GM19240 (cell line): Measurements from ENCODE around the gene TMEM88.
"Not testable (repeated sequence)": the region's sequence is repeated elsewhere in the genome, so short reads cannot be mapped to it uniquely, and the experiment has no call there.

Experiments
- DNase-seq: peaks from one replicate; pipeline ENCODE4 v3.0.0; 2011; ENCODE audit warnings: low spot score; ENCODE audit not compliant: insufficient read length

Gene TMEM88, protein sequence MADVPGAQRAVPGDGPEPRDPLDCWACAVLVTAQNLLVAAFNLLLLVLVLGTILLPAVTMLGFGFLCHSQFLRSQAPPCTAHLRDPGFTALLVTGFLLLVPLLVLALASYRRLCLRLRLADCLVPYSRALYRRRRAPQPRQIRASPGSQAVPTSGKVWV

DNA sequence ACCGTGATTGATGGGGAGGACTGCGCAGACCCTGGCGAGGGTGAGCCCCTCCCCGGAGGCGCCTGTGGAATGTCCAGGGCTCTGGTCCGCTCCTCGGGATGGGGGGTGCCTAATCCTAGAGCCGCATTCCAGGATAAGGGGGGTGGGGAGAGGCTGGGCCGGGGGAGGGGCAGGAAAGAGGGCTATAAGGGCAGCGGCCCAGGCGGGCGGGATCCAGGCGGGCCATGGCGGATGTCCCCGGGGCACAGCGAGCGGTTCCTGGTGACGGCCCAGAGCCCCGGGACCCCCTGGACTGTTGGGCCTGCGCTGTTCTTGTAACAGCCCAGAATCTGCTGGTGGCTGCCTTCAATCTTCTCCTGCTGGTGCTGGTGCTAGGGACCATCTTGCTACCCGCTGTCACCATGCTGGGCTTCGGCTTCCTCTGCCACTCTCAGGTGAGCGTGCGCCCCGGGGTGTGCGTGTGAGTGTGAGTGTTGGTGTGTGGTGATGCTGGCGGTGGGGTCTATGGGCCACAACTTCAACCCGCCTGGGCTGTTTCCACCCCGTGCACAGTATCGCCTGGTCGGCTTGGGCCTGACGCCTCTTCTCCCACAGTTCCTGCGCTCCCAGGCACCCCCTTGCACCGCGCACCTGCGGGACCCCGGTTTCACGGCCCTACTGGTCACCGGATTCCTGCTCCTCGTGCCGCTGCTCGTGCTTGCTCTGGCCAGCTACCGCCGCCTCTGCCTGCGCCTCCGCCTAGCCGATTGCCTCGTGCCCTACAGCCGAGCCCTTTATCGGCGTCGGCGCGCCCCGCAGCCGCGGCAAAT is at the start of gene TMEM88:
TMEM88 (plus strand) TSS at position 216 of the 809 bp plus-strand sequence; CDS start at position 225, 9 bp downstream.
- DNase-seq: no peak

DNA sequence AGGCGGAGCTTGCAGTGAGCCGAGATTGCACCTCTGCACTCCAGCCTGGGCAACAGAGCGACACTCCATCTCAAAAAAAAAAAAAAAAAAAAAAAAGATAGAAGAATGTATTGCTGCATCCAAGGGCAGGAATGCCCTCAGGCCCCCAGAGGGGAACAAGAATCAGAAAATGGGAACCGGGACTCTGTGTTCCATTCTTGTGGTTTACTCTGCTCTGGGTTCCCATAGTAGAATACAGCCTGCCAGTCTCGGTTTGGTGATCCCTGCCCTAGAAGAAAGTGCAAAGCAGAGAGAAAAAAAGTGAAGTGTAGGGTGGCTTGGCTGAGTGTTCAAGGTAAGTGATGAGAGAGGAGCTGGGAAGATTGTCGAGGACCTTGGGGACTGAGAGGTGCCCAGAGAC is 48.3 kb upstream of the TMEM88 start:
- no peak for DNase-seq

DNA sequence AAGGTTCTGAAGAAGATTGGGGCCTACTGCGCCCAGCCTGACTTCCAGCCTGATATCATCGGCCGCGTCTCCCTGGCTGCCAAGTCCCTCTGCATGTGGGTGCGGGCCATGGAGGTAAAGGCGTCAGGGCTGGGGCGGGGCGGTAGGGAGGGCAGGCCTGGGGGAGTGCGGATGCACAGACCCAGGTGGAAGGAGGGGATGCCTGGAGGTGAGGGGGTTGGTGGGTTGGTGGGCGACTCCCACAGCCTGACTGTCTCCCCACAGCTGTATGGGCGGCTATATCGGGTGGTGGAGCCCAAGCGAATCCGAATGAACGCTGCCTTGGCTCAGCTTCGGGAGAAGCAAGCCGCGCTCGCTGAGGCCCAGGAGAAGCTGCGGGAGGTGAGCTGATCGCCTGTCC is 47.7 kb upstream of the TMEM88 start:
- no peak for DNase-seq

DNA sequence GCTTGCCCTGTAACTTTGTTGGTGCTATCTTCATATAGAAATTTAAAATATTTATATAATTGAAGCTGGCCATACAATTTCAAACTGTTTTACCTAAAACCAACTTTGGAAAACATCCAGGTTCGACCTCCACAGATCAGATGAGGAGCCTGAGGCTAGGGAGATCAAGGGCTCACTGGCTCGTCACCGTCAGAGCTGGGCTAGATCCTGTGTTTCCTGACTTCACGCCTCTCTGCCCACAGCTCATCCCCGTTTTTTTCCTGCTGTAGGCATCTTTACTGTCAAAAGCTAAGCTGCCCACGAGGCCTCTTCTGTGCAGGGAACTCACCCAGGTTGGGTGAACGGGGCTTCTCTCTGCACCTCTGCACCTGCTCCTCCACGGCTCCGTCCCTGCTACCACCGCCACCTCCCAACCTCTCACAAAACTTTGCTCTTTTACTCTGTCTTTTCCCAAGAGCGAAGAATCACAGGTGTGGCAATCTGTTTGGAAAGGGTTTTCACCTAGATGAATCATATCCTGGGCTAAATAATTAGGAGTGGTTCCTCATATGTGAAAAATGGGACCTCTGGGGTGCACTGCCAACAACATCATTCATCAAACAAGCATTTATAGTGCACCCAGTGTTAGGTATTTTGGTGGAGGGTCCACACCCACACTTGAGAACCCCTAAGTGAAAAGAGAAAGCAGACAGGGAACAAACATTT is 45.6 kb upstream of the TMEM88 start:
- DNase-seq: no peak

DNA sequence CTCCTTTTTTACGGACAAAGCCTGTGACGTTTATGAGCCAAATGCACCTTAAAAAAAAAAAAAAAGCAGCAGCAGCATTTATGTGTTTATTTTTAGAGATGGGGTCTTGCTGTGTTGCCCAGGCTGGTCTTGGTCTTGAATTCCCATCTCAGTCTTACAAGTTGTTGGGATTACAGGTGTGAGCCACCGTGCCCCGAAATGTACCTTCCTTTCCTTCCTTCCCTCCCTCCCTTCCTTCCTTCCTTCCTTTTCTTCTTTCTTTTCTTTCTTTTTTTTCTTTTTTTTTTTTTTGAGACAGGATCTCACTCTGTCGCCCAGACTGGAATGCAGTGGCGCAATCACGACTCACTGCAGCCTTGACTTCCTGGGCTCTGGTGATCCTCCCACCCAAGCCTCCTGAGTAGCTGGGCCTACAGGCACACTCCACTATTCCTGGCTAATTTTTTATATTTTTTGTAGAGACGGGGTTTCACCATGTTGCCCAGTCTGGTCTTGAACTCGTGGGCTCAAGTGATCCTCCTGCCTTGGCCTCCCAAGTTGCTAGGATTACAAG is 45.0 kb upstream of the TMEM88 start:
- not testable (repeated sequence) for DNase-seq

DNA sequence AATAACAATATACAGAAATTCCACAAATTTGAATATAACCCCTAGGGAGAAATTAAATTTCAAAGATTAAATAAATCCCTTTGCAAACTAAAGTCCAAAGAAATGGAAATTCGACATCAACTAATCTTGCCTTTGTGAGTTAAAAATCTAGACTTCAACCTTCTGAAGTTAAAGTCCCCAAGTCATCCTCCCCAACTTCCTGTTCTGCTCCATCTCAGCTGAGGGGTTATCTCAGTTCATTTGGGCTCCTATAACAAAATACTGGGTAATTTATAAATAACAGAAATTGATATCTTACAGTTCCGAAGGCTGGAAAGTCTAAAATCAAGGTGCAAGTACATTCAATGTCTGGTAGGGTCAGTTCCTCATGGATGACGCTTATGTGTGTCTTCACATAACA is 43.6 kb upstream of the TMEM88 start:
- DNase-seq: no peak

DNA sequence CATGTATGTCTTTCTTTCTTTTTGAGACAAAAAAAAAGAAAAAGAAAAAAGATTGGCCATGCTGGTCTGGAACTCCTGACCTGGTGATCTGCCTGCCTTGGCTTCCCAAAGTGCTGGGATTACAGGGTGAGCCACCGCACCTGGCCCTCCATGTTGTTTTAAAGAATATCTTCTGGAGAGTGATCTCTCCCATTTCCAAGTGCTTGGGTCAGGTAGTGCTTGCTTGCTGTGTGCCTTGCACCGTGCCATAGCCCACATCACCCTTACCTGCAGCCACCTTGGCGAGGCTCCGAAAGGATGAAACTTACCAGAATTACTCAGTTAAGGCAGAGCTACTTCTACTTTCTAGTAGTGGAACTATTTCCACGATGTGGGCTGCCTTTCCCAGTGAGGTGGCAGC is 39.9 kb upstream of the TMEM88 start:
- DNase-seq: no peak

DNA sequence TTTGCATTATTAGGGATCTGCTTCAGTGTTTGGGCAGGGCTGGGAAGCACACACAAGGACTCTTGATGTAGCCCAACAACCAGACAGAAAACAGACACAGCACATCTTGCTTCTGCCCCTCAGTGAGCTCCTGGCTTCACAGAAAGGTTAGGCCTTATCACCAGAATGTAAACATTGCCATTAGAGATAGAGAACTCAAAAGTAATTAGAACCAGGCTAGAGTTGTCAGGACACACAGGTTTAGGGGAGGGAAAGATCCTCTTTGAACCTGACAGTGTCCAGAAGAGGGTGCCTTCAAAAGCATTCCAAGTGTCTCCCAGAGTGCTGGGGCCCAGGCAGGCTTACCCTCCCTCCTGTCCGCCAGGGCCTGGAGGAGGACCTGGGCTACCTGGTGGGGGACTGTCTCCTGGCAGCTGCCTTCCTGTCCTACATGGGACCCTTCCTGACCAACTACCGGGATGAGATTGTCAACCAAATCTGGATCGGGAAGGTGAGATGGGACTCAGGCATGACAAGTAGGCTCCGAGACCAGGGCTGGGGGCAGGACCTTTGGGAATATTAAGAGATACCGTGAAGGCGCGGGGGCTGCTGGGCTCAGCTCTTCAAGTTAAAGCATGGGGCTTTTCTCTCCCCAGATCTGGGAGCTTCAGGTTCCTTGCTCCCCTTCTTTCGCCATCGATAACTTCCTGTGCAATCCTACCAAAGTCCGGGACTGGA is 37.8 kb upstream of the TMEM88 start:
- DNase-seq: no peak

DNA sequence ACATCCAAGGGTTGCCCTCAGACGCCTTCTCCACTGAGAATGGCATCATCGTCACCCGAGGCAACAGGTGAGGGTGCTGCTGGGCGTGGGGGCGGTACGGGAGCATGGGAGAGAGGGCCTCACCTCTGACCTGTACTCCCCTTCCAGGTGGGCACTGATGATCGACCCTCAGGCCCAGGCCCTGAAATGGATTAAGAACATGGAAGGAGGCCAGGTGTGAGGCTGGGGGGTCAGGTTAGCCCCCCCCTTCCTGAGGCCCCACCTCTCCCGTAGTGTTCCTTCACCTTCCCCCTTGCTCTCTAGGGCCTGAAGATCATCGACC is 37.3 kb upstream of the TMEM88 start:
- no peak for DNase-seq

DNA sequence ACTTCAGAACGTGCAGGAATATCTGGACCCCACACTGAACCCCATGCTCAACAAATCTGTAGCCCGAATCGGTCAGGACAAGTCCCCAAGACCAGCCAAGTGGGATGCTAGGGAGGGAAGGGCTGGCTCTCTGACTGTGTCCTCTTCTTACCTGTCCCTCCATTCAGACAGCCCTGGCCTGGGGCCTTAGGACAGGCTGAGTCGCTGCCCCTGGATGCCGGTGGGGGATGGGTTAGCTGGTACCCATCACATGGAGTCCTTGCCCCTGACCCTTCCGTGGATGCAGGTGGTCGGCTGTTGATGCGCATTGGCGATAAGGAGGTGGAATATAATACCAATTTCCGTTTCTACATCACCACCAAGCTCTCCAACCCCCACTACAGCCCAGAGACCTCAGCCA is 36.8 kb upstream of the TMEM88 start:
- DNase-seq: no peak

DNA sequence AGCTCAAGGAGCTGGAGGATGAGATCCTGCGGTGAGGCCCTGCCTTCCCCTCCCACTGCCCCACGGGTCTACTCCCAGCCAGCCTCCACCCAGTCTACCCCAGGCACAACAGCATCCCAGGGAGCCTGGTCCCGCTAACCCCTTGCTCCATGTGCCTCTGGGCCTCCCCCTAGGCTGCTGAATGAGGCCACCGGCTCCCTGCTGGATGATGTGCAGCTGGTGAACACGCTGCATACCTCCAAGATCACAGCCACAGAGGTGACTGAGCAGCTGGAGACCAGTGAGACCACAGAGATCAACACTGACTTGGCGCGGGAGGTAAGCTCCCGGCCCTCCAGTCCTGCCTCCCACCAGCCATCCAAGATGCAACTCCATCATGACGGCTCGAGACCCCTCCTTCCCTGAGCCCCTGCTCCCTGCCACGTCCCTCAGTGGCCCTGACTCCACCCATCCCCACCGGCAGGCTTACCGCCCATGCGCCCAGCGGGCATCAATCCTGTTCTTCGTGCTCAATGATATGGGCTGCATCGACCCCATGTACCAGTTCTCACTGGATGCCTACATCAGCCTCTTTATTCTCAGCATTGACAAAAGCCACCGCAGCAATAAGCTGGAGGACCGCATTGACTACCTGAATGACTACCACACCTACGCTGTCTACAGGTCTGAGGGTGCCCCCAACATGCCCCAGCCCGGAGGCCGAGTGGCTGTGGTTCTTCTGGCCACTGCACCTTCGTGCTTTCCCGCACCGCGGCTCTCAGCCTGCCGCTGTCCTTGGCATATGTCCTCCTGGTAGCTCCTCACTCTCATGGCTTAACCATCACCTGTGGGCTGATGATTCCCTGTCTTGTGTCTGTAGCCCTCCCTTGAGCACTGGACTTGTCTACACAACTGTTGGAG is 35.9 kb upstream of the TMEM88 start:
- DNase-seq: no peak

DNA sequence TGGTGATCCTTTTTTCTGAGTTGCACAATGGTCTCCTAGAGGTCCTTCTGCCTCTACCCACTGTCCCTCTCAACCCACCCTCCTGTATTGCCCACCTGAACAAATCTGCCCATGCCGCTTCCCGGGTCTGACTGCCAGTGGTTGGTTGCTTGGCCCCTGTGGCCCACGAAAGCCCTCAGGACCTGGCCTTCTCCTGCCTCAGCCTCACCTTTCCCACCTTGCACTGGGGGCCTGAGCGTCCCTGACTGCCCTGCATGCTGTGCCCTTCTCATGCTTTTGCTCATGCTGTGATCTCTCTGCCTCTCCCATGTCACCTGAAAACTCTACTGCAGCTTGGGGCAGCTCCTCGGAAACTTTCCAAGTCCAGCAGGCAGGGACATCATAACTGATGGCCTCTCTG is 34.6 kb upstream of the TMEM88 start:
- DNase-seq: no peak

DNA sequence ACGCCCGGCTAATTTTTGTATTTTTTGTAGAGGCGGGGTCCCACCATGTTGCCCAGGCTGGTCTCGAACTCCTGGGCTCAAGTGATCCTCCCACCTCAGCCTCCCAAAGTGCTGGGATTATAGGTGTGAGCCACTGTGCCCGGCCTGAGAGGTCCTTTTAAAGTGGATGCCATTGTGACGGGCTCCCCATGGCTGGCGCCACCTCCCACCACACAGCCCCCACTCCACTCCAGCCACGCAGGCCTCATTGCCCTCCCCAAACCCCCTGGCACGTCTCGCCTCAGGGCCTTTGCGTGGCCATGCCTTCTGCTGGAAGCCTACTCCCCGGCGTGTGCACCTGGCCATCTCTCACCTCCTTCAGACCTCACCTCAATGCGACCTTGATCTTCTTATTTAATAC is 32.7 kb upstream of the TMEM88 start:
- no peak for DNase-seq

DNA sequence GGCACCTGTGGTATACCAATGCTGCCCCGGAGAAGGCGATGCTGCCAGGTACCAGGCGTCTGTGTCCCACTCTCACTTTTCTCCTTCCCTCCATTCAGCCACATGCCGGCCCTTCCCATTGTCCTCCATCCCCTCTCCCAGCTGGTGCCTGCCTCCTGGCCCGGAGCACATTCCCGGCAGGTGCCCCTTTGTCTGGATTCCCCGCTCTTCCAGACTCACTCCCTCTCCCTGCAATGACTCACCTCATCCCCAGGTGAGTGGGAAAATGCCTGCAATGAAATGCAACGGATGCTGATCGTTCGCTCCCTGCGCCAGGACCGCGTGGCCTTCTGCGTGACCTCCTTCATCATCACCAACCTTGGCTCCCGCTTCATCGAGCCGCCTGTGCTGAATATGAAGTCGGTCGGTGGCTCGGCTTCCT is 31.3 kb upstream of the TMEM88 start:
- DNase-seq: no peak

DNA sequence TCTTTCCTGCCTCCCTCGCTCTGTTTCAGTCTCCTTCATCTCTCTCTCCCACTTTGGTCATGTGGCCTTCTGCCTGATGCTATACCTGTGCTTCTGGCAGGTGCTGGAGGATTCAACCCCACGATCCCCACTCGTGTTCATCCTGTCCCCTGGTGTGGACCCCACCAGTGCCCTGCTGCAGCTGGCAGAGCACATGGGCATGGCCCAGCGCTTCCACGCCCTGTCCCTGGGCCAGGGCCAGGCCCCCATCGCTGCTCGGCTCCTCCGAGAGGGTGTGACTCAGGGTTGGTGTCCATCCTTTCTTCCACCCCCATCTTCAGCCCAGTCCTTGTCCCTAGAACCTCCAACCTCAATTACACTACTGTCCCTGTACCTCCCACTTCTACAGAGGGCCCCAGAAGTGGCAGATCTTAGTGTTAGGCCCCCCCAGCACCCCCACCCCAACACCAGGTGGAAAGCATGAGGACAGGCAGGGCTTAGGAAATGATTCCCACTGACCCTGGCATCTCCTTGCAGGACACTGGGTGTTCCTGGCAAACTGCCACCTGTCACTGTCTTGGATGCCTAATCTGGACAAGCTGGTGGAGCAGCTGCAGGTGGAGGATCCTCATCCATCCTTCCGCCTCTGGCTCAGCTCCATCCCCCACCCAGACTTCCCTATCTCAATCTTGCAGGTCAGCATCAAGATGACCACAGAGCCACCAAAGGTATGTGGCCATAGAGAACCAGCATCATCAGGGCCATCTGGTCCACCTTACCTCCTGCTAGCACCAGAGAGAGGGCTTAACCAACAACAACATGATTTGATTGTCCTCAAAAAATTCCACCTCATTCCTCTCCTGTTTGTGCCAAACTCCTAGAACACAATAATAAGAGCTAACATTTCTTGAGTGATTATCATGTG is 30.6 kb upstream of the TMEM88 start:
- no peak for DNase-seq

DNA sequence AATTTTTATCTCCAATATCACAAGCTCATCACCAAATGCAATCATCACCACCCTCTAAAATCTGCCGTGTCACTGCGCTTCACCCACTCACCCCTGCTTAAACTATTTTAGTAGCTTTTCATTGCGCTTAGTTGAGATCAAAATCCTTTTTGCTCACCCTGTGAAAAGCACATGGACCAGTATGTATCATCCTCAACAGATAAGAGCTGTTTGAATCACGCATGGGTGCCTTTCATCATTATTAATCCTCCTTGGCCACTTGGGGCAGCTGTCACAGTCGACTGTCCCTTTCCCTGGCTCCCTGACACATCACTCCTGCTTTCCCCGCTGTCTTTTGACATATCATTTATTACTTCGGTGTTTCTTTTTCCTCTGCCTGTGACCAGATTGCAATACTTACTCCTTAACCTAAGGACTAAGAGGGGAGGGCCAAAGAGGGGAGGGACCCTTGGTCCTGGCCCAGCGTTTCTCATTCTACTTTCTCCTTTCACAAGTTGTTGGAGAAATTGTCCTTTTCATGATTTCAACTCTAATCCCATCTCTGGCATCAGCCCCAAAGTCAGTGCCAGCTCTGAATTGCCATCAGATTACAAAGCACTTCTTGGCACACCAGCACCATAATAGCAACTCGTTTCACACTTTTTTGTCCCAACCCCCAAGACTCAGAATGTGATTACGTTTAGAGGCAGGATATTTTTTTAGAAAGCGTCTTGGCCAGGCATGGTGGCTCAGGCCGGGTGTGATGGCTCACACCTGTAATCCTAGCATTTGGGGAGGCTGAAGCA is 29.5 kb upstream of the TMEM88 start:
- no peak for DNase-seq

DNA sequence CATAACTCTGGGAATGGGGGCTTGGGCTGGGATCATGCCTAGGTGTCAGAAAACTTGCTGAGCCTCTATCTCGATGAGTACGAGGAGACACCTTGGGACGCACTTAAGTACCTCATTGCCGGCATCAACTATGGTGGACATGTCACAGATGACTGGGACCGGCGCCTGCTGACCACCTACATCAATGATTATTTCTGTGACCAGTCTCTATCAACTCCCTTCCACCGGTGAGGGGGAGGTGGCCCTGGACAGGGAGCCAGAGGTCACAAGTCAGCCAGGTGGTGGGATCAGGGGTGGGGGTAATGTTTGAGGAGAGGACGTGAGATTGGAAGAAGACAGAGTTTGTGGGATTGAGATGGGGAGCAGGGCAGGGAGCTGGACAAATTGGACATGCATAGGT is 24.2 kb upstream of the TMEM88 start:
- no peak for DNase-seq

DNA sequence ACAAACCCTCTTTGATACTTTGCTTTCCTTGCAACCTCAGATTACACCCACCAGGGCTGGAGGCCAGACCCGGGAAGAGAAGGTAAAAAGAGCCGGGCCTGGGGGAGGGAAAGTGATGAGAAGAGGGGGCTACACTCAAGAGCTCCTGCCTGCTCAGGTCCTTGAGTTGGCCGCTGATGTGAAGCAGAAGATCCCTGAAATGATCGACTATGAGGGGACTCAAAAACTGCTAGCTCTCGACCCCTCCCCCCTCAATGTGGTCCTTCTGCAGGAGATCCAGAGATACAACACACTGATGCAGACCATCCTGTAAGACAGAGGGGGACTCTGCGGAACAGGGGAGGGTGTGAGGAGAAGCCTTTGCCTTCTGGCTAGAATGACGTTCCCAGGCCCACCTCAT is 23.6 kb upstream of the TMEM88 start:
- DNase-seq: no peak

DNA sequence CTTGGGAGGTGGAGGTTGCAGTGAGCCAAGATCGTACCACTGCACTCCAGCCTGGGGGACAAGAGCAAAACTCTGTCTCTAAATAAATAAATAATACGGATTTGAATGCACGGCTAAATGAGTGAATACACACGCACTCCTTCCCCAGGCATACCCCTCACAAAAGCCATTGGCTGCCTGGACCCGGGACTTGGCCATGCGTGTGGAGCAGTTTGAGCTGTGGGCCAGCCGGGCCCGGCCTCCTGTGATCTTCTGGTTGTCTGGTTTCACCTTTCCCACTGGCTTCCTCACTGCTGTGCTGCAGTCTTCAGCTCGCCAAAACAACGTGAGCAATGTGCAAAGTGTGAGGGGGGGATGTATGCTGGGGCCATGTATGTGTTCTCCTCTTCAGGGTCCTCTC is 22.4 kb upstream of the TMEM88 start:
- no peak for DNase-seq
